KBM-7 (cell line): Measurements from ENCODE around the gene IGFALS.
"Not testable (repeated sequence)": the region's sequence is repeated elsewhere in the genome, so short reads cannot be mapped to it uniquely, and the experiment has no call there.

Experiments
- DNase-seq: peaks from one replicate; pipeline ENCODE4 v3.0.0-alpha.2; 2015
- in situ Hi-C: fragments of 300-500 bp; cut with MboI; formaldehyde crosslinking; loops from 2 replicates; pipeline ENCODE4 v1.14.3; 2020; ENCODE audit warnings: low sequenced_read_pairs, low pct_unique_long_range_greater_than_20kb, mixed read lengths

IGFALS gene

GRCh38 chr16:1818873-1819525 lies 25.5 kb upstream of the IGFALS start:
- in situ Hi-C loops, result no loop called here
- DNase-seq, result no peak

GRCh38 chr16:1818204-1818872 lies 24.8 kb upstream of the IGFALS start:
- DNase-seq, result no peak
- in situ Hi-C loops, result no loop called here

GRCh38 chr16:1817716-1818115 lies 24.2 kb upstream of the IGFALS start:
- in situ Hi-C loops, result no loop called here
- no peak for DNase-seq

GRCh38 chr16:1817276-1817589 lies 23.7 kb upstream of the IGFALS start:
- no peak for DNase-seq
- in situ Hi-C loops, result no loop called here

- in situ Hi-C loops, result no loop called here
- DNase-seq, result no peak
Measured at GRCh38 chr16:1816396-1817275, 23.1 kb upstream of the IGFALS start.

GRCh38 chr16:1815461-1815860 lies 22.0 kb upstream of the IGFALS start:
- in situ Hi-C loops, result no loop called here
- no peak for DNase-seq

- DNase-seq, result peak; percentile 72
- in situ Hi-C loops, result no loop called here
Measured at GRCh38 chr16:1812732-1813163, 19.2 kb upstream of the IGFALS start.

- DNase-seq, result no peak
- in situ Hi-C loops, result no loop called here
Measured at GRCh38 chr16:1810536-1810935, 17.0 kb upstream of the IGFALS start.

- in situ Hi-C loops, result no loop called here
- DNase-seq, result no peak
Measured at GRCh38 chr16:1810106-1810505, 16.6 kb upstream of the IGFALS start.

GRCh38 chr16:1809281-1809801 lies 15.8 kb upstream of the IGFALS start:
- DNase-seq, result no peak
- in situ Hi-C loops, result no loop called here

- in situ Hi-C loops, result no loop called here
- DNase-seq, result no peak
Measured at GRCh38 chr16:1808691-1809090, 15.2 kb upstream of the IGFALS start.

GRCh38 chr16:1807626-1808025 lies 14.1 kb upstream of the IGFALS start:
- DNase-seq, result no peak
- in situ Hi-C loops, result no loop called here

- DNase-seq, result no peak
- in situ Hi-C loops, result no loop called here
Measured at GRCh38 chr16:1800701-1801100, 7.2 kb upstream of the IGFALS start.

GRCh38 chr16:1799263-1799662 lies 5.8 kb upstream of the IGFALS start:
- in situ Hi-C loops, result not testable (repeated sequence)

GRCh38 chr16:1794908-1795666 lies 1.6 kb upstream of the IGFALS start:
- no peak for DNase-seq
- in situ Hi-C loops, result no loop called here

More at GRCh38 chr16:1799263-1799662, 5.8 kb upstream of the IGFALS start:
- not testable (repeated sequence) for DNase-seq

- DNase-seq, result no peak
- in situ Hi-C loops, result no loop called here
Measured at GRCh38 chr16:1794221-1794871, 841 bp upstream of the IGFALS start.

- DNase-seq, result no peak
- in situ Hi-C loops, result no loop called here
Measured at GRCh38 chr16:1792836-1793577, 498 bp downstream of the IGFALS start.
